Hematopoietic multipotent progenitor cell treated with erythropoietin and hydrocortisone succinate and interleukin-3 and kit ligand, for 6 days (in vitro differentiated cells): ENCODE results near the gene SP6.

Experiments
- DNase-seq: peaks from one replicate; pipeline ENCODE4 v3.0.0-alpha.2; 2015

Gene SP6

GRCh38 chr17:47879028-47879585 is 28.1 kb upstream of the SP6 start:
- no peak for DNase-seq

GRCh38 chr17:47878203-47879027 is 27.5 kb upstream of the SP6 start:
- DNase-seq, result no peak

- no peak for DNase-seq
Observed at GRCh38 chr17:47877368-47878034, 26.5 kb upstream of the SP6 start.

GRCh38 chr17:47875011-47875985 is 24.3 kb upstream of the SP6 start:
- DNase-seq, result no peak

GRCh38 chr17:47873200-47874090 is 22.5 kb upstream of the SP6 start:
- DNase-seq, result no peak

GRCh38 chr17:47872651-47873161 is 21.7 kb upstream of the SP6 start:
- DNase-seq, result no peak

GRCh38 chr17:47872019-47872650 is 21.2 kb upstream of the SP6 start:
- DNase-seq, result no peak

- no peak for DNase-seq
Observed at GRCh38 chr17:47871048-47871447, 20.1 kb upstream of the SP6 start.

GRCh38 chr17:47870056-47870455 is 19.1 kb upstream of the SP6 start:
- DNase-seq, result no peak

GRCh38 chr17:47869114-47869513 is 18.2 kb upstream of the SP6 start:
- DNase-seq, result no peak

- no peak for DNase-seq
Observed at GRCh38 chr17:47867813-47868533, 17.0 kb upstream of the SP6 start.

GRCh38 chr17:47866941-47867340 is 16.0 kb upstream of the SP6 start:
- no peak for DNase-seq

GRCh38 chr17:47864791-47865216 is 13.8 kb upstream of the SP6 start:
- no peak for DNase-seq

- DNase-seq, result no peak
Observed at GRCh38 chr17:47862621-47863440, 11.9 kb upstream of the SP6 start.

GRCh38 chr17:47860386-47860785 is 9.4 kb upstream of the SP6 start:
- DNase-seq, result no peak

- DNase-seq, result no peak
Observed at GRCh38 chr17:47857551-47858455, 6.8 kb upstream of the SP6 start.

- DNase-seq, result no peak
Observed at GRCh38 chr17:47856830-47857229, 5.9 kb upstream of the SP6 start.

- no peak for DNase-seq
Observed at GRCh38 chr17:47855737-47856136, 4.8 kb upstream of the SP6 start.
